HG03060 (cell line): Measurements from ENCODE around the gene PCDHGA3.
"Not testable (repeated sequence)": the region's sequence is repeated elsewhere in the genome, so short reads cannot be mapped to it uniquely, and the experiment has no call there.

Experiments used
- ATAC-seq: cut with Tn5 transposase; IDR thresholded peaks from one replicate; pipeline ENCODE4 v1.9.1; 2021; ENCODE audit warnings: low read depth, moderate number of reproducible peaks; ENCODE audit not compliant: unreplicated experiment

Gene PCDHGA3

DNA sequence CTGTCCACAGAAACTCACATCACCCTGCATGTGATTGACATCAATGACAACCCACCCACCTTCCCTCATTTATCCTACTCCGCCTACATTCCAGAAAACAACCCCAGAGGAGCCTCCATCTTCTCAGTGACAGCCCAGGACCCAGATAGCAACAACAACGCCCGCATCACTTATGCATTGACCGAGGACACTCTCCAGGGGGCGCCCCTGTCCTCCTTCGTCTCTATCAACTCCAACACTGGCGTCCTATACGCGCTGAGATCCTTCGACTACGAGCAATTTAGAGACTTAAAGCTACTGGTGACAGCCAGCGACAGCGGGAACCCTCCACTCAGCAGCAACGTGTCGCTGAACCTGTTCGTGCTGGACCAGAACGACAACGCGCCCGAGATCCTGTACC, 1.7 kb downstream of the PCDHGA3 start:
- no peak for ATAC-seq

DNA sequence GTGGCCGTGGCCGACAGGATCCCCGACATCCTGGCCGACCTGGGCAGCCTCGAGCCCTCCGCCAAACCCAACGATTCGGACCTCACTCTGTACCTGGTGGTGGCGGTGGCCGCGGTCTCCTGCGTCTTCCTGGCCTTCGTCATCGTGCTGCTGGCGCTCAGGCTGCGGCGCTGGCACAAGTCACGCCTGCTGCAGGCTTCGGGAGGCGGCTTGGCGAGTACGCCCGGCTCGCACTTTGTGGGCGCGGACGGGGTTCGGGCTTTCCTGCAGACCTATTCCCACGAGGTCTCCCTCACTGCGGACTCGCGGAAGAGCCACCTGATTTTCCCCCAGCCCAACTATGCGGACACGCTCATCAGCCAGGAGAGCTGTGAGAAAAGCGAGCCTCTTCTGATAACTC, 2.4 kb downstream of the PCDHGA3 start:
- not testable (repeated sequence) for ATAC-seq

DNA sequence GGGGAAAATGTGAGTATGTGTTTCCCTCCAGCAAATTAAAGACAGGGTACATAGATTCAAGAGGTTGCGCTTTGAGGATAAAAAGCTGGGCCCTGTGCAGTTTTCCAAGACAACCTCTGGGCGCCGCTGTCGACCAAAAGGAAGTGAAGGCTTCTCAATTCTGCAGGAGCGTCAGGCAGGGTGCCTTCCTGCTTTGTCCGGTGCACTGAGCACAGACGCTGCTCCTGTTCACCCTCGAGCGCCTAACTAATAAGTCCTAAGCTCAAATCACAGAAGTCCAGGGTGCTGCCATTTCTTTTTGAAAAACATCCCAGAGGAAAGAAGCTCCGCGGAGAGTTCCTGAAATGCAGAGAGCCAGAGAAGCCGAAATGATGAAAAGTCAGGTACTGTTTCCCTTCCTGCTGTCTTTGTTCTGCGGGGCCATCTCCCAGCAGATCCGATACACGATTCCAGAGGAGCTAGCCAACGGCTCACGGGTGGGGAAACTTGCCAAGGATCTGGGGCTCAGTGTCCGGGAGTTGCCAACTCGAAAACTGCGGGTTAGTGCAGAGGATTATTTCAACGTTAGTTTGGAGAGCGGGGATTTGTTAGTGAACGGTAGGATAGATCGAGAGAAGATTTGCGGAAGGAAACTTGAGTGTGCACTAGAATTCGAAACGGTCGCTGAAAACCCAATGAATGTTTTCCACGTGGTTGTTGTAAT, 6.4 kb downstream of the PCDHGA3 start, which contains the start of gene PCDHGB1:
TSS of gene PCDHGB1 (plus strand) at position 183 of the 703 bp plus-strand sequence. CDS start at position 345, 162 bp downstream.
- ATAC-seq = no peak

DNA sequence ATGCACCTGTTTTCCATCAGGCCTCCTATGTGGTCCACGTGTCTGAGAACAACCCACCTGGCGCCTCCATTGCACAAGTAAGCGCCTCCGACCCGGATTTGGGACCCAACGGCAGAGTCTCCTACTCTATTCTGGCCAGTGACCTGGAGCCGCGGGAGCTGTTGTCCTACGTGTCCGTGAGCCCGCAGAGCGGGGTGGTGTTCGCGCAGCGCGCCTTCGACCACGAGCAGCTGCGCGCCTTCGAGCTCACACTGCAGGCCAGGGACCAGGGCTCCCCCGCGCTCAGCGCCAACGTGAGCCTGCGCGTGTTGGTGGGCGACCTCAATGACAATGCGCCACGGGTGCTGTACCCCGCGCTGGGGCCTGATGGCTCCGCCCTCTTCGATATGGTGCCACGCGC, 8.0 kb downstream of the PCDHGA3 start:
- ATAC-seq = no peak

DNA sequence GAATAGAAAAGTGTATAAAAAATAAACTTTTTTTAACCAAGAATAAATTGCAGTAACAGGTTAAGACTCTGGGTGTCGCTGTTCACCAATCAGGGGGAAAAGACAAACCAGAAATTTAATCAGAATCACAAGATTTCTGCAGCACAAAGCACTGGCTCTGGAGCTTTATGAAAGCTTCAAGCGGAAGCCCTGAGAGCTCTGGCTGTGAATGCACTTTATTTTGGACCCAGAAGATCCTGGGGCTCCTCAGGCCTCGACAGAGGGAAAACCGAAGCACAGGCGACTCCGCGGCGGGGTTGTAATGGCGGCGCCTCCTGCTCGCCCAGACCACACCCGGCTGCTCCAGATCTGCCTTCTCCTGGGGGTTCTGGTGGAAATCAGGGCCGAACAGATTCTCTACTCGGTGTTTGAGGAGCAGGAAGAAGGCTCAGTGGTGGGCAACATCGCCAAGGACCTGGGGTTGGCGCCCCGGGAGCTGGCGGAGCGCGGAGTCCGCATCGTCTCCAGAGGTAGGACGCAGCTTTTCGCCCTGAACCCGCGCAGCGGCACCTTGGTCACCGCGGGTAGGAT, 11.4 kb downstream of the PCDHGA3 start, which contains the start of gene PCDHGA4:
TSS of gene PCDHGA4 (plus strand) at position 122 of the 570 bp plus-strand sequence. CDS start at position 209, 87 bp downstream.
- no peak for ATAC-seq

DNA sequence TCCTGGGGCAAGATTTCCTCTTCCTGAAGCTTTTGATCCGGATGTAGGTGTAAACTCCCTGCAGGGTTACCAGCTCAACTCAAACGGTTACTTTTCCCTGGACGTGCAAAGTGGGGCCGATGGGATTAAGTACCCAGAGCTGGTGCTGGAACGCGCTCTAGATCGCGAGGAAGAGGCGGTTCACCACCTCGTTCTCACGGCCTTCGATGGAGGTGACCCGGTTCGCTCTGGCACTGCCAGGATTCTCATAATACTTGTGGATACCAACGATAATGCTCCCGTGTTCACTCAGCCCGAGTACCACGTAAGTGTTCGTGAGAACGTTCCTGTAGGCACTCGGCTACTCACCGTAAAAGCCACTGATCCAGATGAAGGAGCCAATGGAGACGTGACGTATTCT, 12.0 kb downstream of the PCDHGA3 start:
- no peak for ATAC-seq

DNA sequence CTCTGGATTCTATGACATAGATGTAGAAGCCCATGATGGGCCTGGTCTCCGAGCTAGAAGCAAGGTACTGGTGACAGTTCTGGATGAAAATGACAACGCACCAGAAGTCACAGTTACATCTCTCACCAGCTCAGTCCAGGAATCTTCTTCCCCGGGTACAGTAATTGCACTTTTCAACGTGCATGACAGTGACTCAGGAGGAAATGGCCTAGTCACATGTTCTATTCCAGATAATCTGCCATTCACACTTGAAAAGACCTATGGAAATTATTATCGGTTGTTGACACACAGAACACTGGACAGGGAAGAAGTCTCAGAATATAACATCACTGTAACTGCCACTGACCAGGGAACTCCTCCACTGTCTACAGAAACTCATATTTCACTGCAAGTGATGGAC, 12.5 kb downstream of the PCDHGA3 start:
- ATAC-seq = no peak

DNA sequence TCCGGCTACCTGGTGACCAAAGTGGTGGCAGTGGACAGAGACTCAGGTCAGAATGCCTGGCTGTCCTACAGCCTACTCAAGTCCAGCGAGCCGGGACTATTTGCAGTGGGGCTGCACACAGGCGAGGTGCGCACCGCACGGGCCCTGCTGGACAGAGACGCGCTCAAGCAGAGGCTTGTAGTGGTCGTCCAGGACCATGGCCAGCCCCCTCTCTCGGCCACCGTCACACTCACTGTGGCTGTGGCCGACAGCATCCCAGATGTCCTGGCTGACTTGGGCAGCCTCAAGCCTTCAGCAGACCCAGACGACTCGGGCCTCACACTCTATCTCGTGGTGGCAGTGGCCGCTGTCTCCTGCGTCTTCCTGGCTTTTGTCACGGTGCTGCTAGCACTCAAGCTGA, 13.3 kb downstream of the PCDHGA3 start:
- ATAC-seq = no peak

DNA sequence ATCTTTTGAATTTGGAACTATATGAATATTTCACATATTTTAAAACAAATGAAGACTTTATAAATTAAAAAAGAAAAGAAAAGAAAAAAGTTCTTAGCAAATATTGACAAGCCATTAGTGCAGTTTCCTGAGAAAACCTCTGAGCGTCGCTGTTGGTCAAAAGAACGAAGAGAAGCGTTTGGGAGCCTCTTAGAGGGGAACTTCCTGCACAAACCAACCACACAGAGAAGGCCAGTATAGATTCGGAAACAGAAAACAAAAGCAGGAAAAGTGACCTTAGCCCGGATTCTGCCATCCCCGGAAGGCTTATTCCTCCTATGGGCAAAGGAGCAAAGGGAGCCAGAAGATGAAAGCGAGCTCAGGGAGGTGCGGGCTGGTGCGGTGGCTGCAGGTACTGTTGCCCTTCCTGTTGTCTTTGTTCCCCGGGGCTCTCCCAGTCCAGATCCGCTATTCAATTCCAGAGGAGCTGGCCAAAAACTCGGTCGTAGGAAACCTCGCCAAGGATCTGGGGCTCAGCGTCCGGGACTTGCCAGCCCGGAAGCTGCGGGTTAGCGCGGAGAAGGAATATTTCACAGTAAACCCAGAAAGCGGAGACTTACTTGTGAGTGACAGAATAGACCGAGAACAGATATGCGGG, 16.3 kb downstream of the PCDHGA3 start, which contains the start of gene PCDHGB2:
TSS of gene PCDHGB2 (plus strand) at position 205 of the 637 bp plus-strand sequence. CDS start at position 347, 142 bp downstream.
- no peak for ATAC-seq

DNA sequence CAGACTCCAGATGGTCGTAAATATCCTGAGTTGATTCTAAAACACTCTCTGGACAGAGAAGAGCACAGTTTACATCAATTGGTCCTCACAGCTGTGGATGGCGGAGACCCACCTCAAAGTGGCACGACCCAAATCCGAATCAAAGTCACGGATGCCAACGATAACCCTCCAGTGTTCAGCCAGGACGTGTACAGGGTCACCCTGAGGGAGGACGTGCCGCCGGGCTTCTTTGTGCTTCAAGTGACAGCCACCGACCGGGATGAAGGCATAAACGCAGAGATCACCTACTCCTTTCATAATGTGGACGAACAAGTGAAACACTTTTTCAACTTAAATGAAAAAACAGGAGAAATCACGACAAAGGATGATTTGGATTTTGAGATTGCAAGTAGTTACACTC, 17.1 kb downstream of the PCDHGA3 start:
- ATAC-seq = no peak

DNA sequence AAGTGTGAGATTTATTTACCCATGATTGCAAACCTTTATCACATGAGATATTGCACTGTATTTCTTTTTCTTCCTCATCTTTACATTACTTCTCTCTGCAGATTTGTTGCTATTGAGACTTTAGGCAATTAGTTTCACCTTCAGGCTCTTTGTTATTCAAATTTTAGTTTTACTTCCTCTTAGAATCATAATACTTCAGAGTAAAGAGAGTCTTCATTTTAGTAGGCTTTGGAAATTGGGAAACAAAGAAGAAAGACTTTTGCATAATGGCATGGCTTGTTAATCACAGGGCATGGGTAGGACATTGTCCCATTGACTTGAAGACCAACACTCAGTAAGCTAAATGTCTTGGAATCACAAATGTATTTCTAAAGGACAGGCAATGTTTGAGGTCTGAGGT, 19.1 kb downstream of the PCDHGA3 start:
- ATAC-seq = no peak

DNA sequence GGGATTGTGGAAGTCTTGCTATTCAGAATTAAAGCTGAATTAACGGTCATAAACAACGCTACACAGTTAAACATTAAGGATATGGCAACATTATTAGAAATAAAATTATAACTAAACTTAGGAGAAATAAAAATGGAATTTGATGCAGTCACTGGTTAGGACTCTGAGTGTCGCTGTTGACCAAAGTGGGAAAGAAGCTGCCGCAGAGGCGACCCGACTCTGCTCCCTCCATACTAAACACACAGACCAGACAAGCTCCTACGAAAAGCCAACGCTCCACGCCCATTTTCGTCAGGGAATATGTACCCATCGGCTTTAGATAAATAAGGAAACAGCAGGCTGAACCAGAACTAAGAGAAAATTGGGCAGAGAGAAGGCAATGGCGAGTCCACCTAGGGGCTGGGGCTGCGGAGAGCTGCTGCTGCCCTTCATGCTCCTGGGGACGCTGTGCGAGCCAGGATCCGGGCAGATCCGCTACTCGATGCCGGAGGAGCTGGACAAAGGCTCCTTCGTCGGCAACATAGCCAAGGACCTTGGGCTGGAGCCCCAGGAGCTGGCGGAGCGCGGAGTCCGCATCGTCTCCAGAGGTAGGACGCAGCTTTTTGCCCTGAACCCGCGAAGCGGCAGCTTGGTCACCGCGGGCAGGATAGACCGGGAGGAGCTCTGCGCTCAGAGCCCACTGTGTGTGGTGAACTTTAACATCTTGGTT, 20.5 kb downstream of the PCDHGA3 start, which contains the start of gene PCDHGA5:
TSS of gene PCDHGA5 (plus strand) at position 211 of the 709 bp plus-strand sequence. CDS start at position 380, 169 bp downstream.
- no peak for ATAC-seq

DNA sequence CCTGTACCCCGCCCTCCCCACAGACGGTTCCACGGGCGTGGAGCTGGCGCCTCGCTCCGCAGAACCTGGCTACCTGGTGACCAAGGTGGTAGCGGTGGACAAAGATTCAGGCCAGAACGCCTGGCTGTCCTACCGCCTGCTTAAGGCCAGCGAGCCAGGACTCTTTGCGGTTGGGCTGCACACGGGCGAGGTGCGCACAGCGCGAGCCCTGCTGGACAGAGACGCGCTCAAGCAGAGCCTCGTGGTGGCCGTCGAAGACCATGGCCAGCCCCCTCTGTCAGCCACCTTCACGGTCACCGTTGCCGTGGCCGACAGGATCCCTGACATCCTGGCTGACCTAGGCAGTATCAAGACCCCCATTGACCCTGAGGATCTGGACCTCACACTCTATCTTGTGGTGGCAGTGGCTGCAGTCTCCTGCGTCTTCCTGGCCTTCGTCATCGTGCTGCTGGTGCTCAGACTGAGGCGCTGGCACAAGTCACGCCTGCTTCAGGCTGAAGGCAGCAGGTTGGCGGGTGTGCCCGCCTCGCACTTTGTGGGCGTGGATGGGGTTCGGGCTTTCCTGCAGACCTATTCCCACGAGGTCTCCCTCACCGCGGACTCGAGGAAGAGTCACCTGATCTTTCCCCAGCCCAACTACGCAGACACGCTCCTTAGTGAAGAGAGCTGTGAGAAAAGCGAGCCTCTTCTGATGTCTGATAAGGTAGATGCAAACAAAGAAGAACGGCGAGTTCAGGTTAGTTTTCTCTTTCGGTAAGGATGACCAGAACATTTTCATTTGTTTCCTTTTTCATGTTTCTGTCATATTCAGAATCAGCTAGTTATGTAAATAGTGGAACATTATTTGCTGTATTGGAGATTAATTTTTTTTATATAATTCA, 22.6 kb downstream of the PCDHGA3 start:
- no peak for ATAC-seq

DNA sequence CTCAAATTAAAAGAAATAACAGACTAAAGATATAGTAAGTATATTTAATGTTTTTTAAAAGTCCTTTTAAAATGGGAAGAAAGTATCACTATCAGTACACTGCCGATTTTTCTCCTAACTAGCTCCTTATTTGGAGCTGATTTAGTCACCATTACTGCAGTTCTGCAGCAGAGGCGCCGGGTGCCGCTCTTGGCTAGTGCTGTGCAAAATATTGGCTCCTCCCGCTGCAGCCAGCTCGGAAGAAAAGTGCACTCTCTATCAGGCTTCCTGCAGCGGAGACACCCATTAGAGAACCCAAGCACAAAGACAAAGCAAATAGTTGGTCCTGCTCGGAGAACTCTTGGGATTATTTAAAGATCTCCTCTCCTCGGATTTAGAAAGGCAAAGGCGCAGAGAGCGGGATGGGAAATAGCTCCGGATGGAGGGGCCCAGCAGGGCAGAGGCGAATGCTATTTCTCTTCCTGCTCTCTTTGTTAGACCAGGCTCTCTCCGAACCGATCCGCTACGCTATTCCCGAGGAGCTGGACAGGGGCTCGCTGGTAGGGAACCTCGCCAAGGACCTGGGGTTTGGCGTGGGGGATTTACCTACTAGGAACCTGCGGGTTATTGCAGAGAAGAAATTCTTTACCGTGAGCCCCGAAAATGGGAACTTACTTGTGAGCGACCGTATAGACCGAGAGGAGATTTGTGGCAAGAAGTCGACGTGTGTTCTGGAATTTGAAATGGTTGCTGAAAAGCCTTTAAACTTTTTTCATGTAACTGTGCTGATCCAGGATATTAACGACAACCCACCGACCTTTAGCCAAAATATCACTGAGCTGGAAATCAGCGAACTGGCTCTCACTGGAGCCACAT, 26.6 kb downstream of the PCDHGA3 start, which contains the start of gene PCDHGB3:
TSS of gene PCDHGB3 (plus strand) at position 249 of the 855 bp plus-strand sequence. CDS start at position 402, 153 bp downstream.
- ATAC-seq = peak; percentile 88

DNA sequence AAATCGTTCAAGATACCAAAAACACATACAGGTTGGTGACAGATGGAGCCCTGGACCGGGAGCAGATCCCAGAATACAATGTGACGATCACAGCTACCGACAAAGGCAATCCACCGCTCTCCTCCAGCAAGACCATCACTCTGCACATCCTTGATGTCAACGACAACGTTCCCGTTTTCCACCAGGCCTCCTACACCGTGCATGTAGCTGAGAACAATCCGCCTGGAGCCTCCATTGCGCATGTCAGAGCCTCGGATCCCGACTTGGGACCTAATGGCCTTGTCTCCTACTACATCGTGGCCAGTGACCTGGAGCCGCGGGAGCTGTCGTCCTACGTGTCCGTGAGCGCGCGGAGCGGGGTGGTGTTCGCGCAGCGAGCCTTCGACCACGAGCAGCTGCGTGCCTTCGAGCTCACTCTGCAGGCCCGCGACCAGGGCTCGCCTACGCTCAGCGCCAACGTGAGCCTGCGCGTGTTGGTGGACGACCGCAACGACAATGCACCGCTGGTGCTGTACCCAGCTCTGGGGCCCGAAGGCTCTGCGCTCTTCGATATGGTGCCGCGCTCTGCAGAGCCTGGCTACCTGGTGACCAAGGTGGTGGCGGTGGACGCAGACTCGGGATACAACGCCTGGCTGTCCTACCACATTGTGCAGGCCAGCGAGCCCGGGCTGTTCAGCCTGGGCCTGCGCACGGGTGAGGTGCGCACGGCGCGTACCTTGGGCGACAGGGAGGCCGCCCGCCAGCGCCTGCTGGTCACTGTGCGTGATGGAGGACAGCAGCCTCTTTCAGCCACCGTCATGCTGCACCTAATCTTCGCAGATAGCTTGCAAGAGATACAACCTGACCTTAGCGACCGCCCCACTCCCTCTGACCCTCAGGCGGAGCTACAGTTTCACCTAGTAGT, 28.2 kb downstream of the PCDHGA3 start:
- ATAC-seq = no peak

DNA sequence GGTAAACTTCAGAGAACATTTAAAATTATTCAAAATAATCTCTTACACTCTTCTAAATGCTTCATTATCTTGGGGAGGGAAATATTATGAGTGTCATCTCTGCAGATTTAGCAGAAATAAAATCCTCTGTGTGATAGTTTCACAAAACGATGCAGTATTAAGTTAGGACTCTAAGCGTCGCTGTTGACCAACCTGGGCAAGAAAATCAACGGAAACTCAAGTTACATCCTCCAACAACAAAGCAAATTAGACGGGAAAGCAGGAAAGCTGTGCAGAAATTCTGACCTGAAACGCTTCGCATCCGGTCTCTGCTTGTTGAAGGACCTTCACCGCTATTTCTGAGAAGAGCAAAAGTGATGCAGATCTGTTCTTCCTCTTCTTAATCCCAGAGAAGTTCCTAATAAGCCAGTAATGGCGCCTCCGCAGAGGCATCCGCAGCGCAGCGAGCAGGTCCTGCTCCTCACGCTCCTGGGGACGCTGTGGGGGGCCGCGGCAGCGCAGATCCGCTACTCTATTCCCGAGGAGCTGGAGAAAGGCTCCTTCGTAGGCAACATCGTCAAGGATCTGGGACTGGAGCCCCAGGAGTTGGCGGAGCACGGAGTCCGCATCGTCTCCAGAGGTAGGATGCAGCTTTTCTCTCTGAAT, 30.2 kb downstream of the PCDHGA3 start, which contains the start of gene PCDHGA6:
TSS of gene PCDHGA6 (plus strand) at position 219 of the 645 bp plus-strand sequence. CDS start at position 412, 193 bp downstream.
- no peak for ATAC-seq

DNA sequence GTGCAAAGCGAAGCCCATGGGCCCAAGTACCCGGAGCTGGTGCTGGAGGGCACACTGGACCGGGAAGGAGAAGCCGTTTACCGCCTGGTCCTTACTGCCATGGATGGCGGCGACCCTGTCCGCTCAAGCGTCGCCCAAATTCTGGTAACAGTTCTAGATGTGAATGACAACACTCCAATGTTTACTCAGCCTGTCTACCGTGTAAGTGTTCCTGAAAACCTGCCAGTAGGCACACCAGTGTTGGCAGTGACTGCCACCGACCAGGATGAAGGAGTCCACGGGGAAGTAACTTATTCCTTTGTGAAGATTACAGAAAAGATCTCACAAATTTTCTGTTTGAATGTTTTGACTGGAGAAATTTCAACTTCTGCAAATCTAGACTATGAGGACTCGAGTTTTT, 31.0 kb downstream of the PCDHGA3 start:
- ATAC-seq = no peak
